Right kidney (tissue), 1 donor: ENCODE measurements around the gene FAM219B.
A peak's percentile ranks its signal among the peaks of the same experiment; 100 is the strongest.
"Not testable (repeated sequence)": the region's sequence is repeated elsewhere in the genome, so short reads cannot be mapped to it uniquely, and the experiment has no call there.

Experiments
- DNase-seq: peaks from one replicate; pipeline ENCODE4 v3.0.0-alpha.2; 2016

The FAM219B gene

DNA sequence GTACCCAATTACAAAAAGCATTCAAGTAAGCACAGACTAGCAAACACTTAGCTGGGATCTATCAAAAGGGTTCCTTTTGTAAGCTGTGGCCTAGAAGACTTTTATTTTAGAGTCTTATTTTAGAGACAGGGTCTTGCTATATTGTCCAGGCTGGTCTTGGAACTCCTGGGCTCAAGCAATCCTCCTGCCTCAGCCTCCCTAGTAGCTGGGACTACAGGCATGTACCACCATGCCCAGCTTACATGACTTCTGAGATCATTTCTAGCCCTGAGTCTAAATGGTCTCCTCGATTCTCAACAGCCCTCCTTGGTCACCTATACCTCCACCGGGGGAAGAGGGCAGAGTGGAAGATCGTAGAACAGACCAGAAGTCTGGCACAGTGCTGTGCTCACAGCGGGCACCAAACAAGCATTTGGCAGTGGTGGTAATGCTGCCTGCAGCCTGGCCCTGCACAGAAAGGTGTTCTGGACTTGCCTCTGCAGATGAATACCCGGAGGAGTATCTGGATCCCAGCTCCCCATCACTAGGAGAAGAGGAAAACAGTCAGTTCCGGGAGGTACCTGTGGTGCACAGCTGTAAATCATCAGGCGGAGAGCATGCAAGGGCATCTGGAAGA lies 2.4 kb downstream of the FAM219B start:
- no peak for DNase-seq

DNA sequence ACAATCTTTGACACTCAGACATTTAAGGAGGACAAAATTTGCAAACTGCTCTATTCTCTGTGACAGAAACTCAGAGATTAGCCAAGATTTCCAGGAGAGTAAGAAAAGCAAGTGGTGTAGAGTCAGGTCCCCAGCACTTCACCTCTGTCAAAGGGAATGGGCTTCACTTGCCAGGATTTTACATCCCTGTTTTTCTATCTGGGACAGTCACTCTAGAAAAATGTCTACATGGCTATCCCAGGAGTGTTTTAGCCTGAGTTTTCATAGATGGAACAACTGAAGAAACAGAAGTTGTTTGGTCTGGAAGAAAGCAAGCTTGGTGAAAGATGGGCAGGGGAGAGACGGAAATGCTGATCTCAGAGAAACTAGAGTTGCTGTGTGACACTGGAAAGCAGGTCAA lies 3.0 kb downstream of the FAM219B start:
- DNase-seq = no peak

DNA sequence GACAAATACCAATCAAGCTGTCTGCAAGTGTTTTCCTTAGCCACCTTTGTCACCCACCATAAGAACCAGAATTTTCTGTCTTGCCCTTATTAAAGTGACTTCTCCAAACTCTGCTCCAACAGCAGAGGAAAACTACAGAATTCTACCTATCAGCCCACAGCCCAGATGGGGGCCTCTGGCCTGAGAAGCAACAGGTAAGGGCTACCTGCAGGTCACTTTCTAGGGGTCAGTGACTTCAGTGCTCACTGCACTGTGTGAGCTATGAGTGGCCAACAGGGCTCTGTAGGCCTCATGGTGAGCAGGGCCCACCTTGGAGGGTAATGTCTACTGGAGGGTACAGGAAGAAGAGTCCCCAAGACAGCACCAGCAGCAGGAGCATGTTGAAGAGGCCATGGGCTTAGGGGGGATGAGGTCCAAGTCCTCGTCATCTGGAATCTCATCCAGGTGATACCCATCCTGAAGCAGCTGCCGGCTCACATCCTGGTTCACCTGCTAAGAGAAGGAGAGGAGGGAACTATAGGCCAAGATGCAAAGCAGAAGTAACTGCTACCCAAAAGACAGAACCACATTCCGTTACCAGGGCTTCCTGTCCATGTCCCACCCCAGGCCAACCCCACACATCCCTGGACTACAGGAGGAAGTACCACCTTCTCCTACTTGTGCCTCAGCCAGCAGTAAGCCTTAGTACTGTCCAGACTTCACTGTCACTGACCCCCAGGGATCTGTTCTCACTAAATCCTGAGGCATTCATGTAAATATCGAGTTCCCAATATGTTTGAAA lies 4.2 kb downstream of the FAM219B start:
- DNase-seq = no peak

DNA sequence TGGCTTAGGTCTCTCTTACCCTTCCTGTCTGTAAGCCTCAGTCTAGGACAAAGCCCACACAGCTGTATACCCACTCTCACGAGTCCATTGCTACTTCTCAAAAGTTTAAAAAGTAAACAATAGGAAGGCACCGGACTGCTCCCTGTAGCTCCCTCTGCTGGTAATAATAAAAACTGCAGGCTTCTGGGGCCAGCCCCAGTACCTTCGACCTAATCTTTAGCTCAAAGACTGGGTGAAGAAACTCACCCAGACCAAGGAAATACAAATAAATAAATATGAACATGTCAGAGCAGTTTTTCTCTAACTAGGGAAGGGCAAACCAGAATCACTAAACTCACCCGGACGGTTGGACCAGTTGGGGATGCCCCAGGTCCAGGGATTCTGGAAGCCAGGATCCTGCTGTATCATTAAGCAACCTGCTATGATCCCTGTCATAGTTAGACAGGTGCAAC lies 5.0 kb downstream of the FAM219B start:
- peak; percentile 56 for DNase-seq

DNA sequence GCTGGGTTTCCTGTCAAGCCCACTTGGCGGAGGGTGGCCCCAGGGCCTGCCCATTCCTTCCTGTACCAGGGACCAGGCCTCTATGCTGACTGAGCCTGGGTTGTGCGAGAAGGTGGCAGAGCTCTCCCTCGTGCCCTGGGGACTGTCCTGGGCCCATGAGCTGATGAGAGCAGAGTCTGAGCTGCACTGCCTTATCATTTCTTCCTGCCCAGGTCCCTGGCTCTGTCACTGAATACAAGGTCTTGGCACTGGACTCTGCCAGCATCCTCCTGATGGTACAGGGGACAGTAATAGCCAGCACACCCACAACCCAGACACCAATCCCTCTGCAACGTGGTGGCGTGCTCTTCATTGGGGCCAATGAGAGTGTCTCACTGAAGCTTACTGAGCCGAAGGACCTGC lies 9.3 kb downstream of the FAM219B start:
- no peak for DNase-seq

DNA sequence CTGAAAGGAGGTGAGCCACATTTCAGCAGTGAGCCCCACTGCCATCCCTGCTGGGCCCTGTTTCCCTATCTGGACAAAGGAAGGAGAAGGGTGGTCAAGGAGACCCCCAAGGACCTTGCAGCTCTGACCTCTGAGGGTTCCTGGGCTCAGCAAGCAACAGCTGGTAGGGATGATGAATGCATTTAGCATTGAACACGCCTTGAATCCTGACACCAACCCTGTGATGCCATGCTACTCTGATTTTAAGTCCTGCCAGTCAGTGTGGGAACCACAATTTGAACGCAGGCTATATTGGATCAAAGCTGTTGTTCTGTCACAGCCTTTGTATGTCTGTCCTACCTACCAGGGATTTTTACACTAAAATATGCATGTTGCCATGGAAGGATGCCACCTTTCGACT lies 10.3 kb downstream of the FAM219B start:
- no peak for DNase-seq

DNA sequence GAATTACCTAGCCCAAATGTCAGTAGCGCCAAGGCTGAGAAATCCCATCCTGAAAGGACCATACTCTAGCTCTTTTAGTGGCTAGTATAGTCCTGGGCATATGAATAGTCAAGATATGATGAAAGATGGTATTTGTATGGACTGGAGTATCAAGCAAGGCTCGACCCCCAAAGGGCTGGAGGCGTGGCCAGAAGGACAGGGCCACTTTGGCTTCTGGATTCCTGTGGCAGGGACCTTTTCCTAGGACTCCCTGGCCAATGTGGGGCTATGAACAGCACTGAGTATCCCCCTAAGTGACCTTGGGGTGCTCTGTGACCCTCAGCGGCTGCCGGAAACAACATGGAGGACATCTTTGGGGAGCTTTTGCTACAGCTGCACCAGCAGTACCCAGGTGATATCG lies 10.8 kb downstream of the FAM219B start:
- DNase-seq = no peak

DNA sequence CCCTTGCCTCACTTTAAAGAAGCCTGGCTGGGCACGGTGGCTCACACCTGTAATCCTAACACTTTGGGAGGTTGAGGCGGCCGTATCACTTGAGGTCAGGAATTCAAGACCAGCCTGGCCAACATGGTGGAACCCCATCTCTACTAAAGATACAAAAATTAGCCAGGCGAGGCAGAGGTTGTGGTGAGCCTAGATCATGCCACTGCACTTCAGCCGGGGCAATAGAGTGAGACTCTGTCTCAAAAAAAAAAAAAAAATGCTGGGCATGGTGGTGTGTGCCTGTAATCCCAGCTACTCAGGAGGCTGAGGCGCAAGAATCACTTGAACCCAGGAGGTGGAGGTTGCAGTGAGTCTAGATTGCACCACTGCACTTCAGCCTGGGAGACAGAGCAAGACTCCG lies 12.3 kb downstream of the FAM219B start:
- not testable (repeated sequence) for DNase-seq

DNA sequence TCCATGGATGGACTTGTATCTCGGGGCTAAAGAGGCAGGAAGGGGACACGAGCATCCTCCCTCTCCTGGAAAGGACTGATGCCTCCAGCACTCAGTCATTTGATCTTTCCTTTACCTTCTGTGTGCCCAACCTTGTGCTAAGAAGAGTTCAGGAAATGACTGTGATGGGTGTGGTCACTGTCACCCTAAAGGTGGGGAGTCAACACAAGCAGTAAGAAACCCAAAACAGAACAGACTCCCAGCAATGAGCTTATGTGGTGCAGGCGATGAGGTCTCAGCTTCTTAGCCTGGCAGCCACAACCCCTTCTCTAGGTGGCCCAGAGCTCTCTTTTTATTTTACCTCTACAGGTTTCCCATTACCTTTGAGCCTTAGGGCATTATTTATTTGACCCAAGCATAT lies 13.0 kb downstream of the FAM219B start:
- DNase-seq = no peak

DNA sequence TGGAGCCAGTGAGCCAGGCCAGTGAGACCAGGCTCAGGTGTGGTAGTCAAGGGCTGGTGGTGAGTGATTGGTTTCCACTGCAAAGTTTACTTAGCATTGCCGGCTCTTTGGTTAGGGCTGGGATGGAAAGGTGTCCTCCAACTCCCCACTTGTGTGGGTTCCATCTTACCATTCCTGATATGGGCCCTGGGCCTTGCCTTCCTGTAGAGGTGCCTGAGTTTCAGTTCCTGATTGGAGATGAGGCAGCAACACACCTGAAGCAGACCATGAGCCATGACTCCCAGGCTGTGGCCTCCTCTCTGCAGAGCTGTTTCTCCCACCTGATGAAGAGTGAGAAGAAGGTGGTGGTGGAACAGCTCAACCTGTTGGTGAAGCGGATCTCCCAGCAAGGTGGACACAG lies 13.7 kb downstream of the FAM219B start:
- DNase-seq = no peak

DNA sequence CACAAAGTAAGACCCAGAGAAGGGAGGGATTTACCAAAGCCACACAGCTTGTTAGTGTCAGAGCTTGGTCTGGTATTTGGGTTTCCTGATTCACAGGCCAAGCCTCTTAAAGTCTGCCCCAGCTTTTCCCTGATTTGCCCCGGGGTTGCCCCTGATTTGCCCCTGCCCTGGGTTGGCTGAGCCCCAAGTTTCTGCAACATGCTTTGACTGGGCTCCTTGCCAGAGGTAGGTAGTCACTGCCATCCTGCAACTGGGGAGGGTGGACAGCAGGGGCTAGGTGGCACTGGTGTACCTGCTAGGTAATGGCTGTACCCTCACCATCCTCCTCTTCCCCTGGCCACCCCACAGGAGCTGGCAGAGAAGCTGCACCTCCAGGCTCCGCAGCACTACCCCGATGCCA lies 14.3 kb downstream of the FAM219B start:
- no peak for DNase-seq

DNA sequence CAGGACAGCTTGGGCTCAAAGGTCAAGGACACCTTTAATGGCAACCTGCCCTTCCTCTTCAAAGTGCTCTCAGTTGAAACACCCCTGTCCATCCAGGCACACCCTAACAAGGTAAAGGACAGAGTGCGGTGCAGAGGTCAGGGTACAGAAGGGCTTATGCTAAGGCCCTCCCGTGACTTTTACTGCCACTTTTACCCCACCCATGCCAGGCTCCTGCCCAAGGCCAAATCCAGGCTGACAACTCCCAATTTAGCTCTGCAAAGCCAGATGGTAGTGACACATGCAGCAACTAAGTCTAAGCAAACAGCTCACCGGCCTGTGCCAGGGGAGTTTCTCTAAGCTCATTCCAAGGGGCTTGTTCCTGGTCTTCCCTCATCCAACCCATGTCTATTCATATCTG lies 15.2 kb downstream of the FAM219B start:
- no peak for DNase-seq

DNA sequence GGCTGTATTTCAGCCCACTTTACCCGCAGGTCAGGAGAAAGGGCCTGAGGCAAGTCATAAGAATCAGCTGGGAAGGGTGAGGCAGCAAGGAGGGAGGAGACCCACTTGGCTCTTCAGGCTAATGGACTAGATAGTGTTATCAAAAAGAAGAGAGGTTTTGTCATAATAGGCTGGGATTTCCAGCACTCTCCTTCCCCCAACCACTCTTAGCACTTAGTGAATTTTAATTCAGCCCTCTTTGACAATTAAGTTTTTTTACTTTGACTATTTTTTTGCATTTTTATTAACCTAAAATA lies 16.0 kb downstream of the FAM219B start:
- no peak for DNase-seq

DNA sequence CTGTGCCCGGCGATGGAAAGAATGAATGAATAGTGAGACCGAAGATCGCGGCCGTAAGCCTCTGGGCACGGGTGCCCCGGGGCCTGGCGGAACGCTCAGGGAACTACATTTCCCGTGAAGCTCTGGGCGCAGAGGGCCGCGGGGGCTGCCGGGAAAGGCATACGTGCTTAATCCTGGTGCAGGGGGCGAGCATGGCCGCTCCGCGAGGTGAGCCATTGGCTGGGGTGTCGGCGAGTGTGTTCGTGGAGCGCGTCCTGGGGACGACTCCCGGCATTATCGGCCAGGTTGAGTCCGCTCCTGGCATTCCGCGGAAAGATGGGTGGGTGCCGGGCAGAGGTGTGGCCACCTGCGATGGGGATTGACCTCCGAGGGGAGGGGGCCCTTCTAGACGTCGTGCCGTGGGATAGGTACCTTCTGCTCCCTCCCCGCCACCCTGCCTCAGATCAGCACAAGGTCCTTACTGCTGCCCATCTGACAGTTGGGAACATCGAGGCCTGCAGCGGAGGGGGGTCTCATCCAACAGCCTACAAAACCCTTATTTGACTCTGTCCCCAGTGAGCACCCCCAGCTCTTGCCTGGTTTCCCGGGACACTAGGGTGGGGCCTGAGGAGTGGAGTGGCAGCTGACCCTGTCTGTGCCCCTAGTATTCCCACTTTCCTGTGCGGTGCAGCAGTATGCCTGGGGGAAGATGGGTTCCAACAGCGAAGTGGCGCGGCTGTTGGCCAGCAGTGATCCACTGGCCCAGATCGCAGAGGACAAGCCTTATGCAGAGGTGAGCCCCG lies 16.6 kb downstream of the FAM219B start, which contains the start of gene MPI:
TSS of gene MPI (plus strand) at position 160 of the 782 bp plus-strand sequence. CDS start at position 192, 32 bp downstream.
- peak; percentile 87 for DNase-seq

DNA sequence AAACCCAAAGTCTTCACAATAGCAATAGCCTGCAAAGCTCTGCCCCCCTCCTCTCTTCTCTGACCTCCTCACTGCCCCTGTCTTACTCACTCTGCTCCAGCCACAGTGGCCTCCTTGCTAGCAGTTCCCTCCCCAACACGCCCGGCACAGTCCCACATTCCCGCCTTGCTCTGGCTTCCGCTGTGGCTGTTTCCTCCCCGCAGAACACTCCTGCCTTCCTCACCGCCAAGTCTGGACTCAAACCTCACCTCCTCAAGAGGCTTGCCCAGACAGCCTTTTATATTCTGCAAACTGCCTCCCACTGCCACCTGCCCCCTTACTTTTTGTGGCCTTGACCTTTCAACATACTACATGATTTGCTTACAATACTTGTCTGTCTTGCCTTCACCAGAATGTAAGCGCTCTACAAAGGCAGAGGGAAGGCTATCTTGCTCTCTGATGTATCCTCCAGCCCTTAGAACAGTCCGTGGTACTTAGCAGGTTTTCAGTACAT lies 17.2 kb downstream of the FAM219B start:
- DNase-seq = peak; percentile 86

DNA sequence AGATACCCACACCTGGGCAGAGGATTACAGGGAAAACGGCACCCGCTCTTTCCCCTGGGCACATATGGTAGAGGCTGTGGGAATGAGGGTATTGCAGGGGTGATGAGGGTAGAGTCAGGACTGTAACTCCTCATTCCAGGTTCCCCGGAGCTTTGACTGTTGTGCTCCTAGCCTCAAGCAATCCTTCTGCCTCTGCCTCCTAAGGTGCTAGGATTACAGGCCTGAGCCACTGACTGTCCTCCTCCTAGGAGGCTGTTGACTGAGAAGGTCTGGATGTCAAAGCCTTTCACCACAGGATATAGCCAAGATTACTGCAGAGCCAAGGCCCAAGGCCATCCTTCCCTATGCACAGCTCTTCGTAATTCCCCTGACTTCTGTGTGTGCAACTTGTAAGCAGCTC lies 17.9 kb downstream of the FAM219B start:
- DNase-seq = no peak

DNA sequence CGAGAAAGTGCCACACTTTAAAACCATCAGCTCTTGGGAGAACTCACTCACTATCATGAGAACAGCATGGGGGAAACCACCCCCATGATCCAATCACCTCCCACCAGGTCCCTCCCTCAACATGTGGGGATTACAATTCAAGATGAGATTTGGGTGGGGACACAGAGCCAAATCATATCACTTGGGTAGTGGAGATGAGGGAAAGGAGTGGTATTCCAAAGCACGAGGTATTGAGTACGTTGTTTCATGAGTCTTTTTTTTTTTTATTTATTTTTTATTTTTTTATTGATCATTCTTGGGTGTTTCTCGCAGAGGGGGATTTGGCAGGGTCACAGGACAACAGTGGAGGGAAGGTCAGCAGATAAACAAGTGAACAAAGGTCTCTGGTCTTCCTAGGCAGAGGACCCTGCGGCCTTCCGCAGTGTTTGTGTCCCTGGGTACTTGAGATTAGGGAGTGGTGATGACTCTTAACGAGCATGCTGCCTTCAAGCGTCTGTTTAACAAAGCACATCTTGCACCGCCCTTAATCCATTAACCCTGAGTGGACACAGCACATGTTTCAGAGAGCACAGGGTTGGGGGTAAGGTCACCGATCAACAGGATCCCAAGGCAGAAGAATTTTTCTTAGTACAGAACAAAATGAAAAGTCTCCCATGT lies 19.0 kb downstream of the FAM219B start:
- not testable (repeated sequence) for DNase-seq

DNA sequence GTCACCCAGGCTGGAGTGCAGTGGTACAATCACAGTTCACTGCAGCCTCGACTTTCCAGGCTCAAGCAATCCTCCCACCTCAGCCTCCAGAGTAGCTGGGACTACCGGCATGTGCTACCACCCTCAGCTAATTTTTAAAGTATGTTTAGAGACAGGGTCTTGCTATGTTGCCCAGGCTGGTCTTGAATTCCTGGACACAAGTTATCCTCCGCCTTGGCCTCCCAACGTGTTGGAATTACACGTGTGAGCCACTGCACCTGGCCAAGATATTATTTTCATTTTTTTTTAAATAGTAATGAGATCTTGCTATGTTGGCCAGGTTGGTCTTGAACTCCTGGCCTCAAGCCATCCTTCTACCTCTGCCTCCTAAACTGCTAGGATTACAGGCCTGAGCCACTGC lies 21.2 kb downstream of the FAM219B start:
- no peak for DNase-seq

DNA sequence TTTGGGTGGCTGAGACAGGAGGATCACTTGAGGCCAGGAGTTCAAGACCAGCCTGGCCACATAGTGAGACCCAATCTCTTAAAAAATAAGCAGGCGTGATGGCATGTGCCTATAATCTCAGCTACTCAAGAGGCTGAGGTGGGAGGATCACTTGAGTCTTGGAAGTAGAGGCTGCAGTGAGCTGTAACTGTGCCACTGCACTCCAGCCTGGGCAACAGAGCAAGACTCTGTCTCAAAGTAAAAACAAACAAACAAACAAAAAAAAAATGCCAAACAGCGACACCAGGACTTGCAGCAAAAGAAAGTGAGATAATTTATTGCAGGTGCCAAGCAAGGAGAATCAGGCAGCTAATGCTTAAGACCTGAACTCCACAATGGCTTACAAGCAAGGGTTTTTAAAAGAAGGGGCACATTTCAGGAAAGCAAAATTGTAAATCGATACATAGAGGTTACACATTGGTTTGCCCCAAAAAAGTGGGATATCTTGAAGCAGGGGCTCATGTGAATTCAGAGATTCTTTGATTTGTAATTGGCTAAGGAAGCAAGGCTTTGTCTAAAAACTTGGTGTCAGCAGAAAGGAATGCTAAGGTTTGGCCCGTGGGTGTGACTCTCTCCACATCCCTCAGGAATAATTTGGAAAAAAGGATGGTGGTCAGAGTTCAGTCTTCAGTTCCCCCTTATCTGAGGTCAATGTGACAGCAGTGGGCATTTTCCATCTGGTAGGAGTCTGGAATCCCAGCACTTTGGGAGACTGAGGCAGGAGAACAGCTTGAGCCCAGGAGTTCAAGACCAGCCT lies 22.0 kb downstream of the FAM219B start:
- no peak for DNase-seq

DNA sequence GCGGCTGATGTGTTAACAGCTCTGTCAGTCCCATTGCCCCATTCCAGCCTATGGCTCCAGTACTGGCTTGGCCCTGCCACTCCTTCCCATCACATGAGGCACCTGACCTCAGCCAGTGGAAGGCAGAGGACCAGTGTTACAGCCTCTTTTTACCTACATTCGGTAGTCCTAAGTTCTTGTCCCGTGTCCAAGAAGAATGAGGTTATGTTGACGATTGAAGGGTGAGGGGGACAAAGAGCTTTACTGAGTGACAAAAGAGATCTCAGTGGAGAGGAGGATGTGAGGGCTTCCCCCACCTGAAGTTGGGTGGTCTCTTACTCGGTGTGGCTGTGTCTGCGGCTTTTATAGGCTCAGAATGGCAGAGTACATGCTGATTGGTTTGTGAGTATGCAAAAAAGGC lies 24.1 kb downstream of the FAM219B start:
- no peak for DNase-seq

DNA sequence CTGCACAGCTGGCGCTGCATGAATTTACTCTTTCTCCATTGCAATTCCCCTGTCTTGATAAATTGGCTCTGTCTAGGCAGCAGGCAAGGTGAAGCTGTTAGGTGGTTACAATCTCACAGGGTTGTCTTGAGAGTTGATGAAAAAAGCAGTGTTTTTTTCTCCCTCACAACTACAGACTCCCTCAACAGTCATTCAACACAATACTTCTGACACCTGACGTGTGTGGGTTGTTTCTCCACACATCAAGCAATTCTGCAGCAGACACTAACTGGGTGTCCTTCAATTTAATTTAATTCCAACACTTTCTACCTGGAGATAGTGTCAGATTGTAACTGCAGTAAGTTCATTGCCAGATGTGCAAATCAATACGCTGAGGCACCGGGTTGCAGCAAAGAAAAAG lies 28.4 kb downstream of the FAM219B start:
- DNase-seq = no peak
